ENCODE data around the gene HOXC11.

Gene HOXC11

GRCh38 chr12:53992377-53992889, 19.5 kb downstream of the HOXC11 start:
- Histone ChIP-seq H3K27ac (peak overlapping the region in 4 of 21 experiments; percentile 97 to 98 (median 98)), H3K4me3 (no peak overlapping the region)

GRCh38 chr12:53993162-53994008, 20.5 kb downstream of the HOXC11 start:
- peak overlapping the region in 6 of 21 experiments; percentile 80 to 98 (median 98) for H3K27ac ChIP-seq
- H3K4me3 ChIP-seq: no peak overlapping the region

- peak overlapping the region in 10 of 21 experiments; percentile 35 to 98 (median 88) for H3K27ac ChIP-seq
- H3K4me3 ChIP-seq: peak overlapping the region in 2 of 7 experiments; percentile 33 to 54
Measured at GRCh38 chr12:53994009-53994263, 21.0 kb downstream of the HOXC11 start.

- H3K4me3 ChIP-seq: peak overlapping the region in 6 of 7 experiments; percentile 33 to 54 (median 40)
- H3K27ac ChIP-seq: peak overlapping the region in 16 of 21 experiments; percentile 35 to 98 (median 86)
Measured at GRCh38 chr12:53994264-53995001, 21.5 kb downstream of the HOXC11 start.

- peak overlapping the region; percentile 31 to 54 (median 39) for H3K4me3 ChIP-seq
Measured at GRCh38 chr12:53995002-53995377, 22.1 kb downstream of the HOXC11 start.

GRCh38 chr12:53995378-53996239, 22.7 kb downstream of the HOXC11 start:
- Histone ChIP-seq H3K27ac (peak overlapping the region in 20 of 21 experiments; percentile 11 to 98 (median 82)), H3K4me3 (peak overlapping the region; percentile 31 to 54 (median 39))

More at GRCh38 chr12:53995002-53995377, 22.1 kb downstream of the HOXC11 start:
- peak overlapping the region in 17 of 21 experiments; percentile 28 to 98 (median 85) for H3K27ac ChIP-seq

- Histone ChIP-seq H3K4me3 (peak overlapping the region; percentile 31 to 54 (median 39)), H3K27ac (peak overlapping the region in 18 of 21 experiments; percentile 11 to 98 (median 84))
Measured at GRCh38 chr12:53996240-53997203, 23.6 kb downstream of the HOXC11 start.

- Histone ChIP-seq H3K4me3 (peak overlapping the region in 1 of 7 experiments; percentile 4), H3K27ac (peak overlapping the region in 12 of 21 experiments; percentile 1 to 98 (median 84))
Measured at GRCh38 chr12:53997204-53998109, 24.5 kb downstream of the HOXC11 start.

- Histone ChIP-seq H3K27ac (peak overlapping the region in 8 of 21 experiments; percentile 40 to 98 (median 94)), H3K4me3 (peak overlapping the region in 1 of 7 experiments; percentile 64)
Measured at GRCh38 chr12:53998110-53998899, 25.4 kb downstream of the HOXC11 start.

- peak overlapping the region in 8 of 21 experiments; percentile 88 to 99 (median 95) for H3K27ac ChIP-seq
- peak overlapping the region in 4 of 7 experiments; percentile 40 to 68 (median 55) for H3K4me3 ChIP-seq
Measured at GRCh38 chr12:53998900-53999236, 25.9 kb downstream of the HOXC11 start.

GRCh38 chr12:53999559-54000115, 26.7 kb downstream of the HOXC11 start:
- Histone ChIP-seq H3K27ac (peak overlapping the region in 19 of 21 experiments; percentile 54 to 99 (median 88)), H3K4me3 (peak overlapping the region; percentile 40 to 68 (median 46))

- Histone ChIP-seq H3K27ac (peak within 1 kb of the TSS in 19 of 21 experiments; percentile 54 to 99 (median 88)), H3K4me3 (peak within 1 kb of the TSS; percentile 40 to 68 (median 46))
Measured at GRCh38 chr12:54000116-54001114, 27.5 kb downstream of the HOXC11 start, which contains the start of gene HOXC9. HOXC9 (plus strand) TSS chr12:54000161; CDS start chr12:54000189, 28 bp downstream.

- Histone ChIP-seq H3K27ac (peak overlapping the region in 7 of 21 experiments; percentile 2 to 99 (median 93)), H3K4me3 (peak overlapping the region in 3 of 7 experiments; percentile 41 to 68 (median 46))
Measured at GRCh38 chr12:54001283-54002187, 28.6 kb downstream of the HOXC11 start.
